Activated CD8-positive, alpha-beta memory T cell treated with anti-CD3 and anti-CD28 coated beads, Interleukin-2, amount 50 U/mL, for 24 hours (primary cell): ENCODE data around the gene MRAP.

Experiments used
- DNase-seq: peaks from one replicate; pipeline ENCODE4 v3.0.0-alpha.2; 2020; ENCODE audit errors: extremely low read depth

MRAP gene

GRCh38 chr21:32349333-32349944, 50.8 kb downstream of the MRAP start:
- DNase-seq: no peak

- DNase-seq: no peak
Observed at GRCh38 chr21:32350211-32350980, 51.7 kb downstream of the MRAP start.

GRCh38 chr21:32350981-32351380, 52.3 kb downstream of the MRAP start:
- DNase-seq: no peak

GRCh38 chr21:32351428-32351827, 52.8 kb downstream of the MRAP start:
- DNase-seq: no peak

- no peak for DNase-seq
Observed at GRCh38 chr21:32352526-32352925, 53.9 kb downstream of the MRAP start.

DNA sequence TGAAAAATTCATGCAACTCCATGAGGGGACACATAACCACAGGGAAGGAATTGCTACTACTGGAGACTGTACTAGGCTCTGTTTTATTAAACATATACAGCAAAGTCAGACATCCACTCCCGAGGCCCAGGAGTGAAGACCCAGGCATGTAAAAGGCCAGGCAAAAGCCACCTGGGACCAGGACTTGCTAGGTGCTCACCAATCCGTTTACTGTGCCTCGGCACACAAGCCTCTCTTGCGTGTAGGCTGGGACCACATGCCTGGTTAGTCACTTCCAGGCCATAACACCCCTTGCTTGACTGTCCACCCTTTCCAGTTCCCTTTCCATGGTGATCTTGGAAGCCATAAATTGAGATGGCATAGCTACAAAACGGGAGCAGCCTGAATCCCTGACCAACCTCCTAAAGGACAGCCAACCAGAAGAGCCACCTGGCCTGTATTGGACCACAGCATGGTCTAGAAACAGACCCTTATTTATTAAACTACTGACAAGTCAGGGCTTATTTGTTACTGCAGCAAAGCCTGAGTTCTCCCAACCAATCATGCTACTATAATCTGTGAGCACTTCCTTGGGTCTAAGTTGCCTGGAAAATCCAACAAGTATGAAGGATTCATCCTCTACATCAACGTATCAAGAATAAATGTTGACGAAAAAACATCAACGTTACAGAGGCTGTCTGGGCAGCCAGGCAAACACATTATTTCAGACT, 54.5 kb downstream of the MRAP start:
- no peak for DNase-seq

DNA sequence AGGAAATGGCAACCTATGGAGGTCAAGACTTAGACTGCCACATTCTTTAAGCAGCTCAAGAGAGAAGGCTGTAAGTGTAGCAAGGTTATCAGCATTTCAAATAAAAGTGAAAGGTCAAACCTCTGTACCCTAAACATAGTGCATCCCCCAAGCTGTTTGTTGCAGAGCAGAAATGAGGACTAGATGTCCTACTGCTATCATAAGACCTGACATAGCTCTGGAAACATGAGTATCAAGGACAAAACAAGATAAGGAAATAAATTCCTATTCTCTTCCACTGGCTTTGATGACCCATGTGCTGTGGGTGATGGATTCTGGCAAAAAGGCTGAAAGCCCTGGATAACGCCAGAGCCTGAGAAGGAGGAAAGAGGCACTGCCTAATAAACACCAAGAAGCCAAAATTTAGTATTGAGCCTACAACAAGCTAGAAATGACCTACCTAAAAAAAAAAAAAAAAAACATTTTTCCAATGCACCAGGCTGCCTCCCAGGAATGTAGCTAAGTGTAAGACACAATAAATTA, 58.3 kb downstream of the MRAP start:
- DNase-seq: no peak

- no peak for DNase-seq
Observed at GRCh38 chr21:32359719-32360260, 61.1 kb downstream of the MRAP start.

- no peak for DNase-seq
Observed at GRCh38 chr21:32360401-32360975, 61.8 kb downstream of the MRAP start.
